OCI-LY1 (cell line): ENCODE results near the gene RABIF.

Experiments
- H2AFZ ChIP-seq: fragments of 200-600 bp; sonication (generic), shearing (Covaris generic); 2 replicates; pipeline ENCODE4 v1.6.0; 2014; ENCODE audit warnings: antibody characterized with exemption, mild to moderate bottlenecking, low read length
- H3F3A ChIP-seq: fragments of 200-600 bp; sonication (generic), shearing (Covaris generic); 2 replicates; pipeline ENCODE4 v1.6.0; 2014; ENCODE audit warnings: mild to moderate bottlenecking, antibody characterized with exemption, low read length, moderate library complexity; ENCODE audit not compliant: insufficient read depth
- H3K27ac ChIP-seq: fragments of 200-600 bp; sonication (generic); 2 replicates; pipeline ENCODE4 v1.5.1; 2014; ENCODE audit warnings: low read length, mixed run types, mild to moderate bottlenecking, low read depth; ENCODE audit not compliant: poor library complexity, severe bottlenecking
- H3K27me3 ChIP-seq: fragments of 200-600 bp; sonication (generic); 2 replicates; pipeline ENCODE4 v1.6.0; 2014; ENCODE audit warnings: antibody characterized with exemption, mild to moderate bottlenecking, low read length, moderate library complexity; ENCODE audit not compliant: insufficient read depth
- H3K36me3 ChIP-seq: fragments of 200-600 bp; sonication (generic); 2 replicates; pipeline ENCODE4 v1.6.1; 2014; ENCODE audit warnings: mild to moderate bottlenecking, antibody characterized with exemption, low read length, moderate library complexity, mixed read lengths; ENCODE audit not compliant: insufficient read depth
- H3K4me1 ChIP-seq: fragments of 200-600 bp; sonication (generic); 2 replicates; pipeline ENCODE4 v1.5.1; 2014; ENCODE audit warnings: mild to moderate bottlenecking, low read length, moderate library complexity; ENCODE audit not compliant: insufficient read depth, severe bottlenecking
- H3K4me2 ChIP-seq: fragments of 200-600 bp; sonication (generic), shearing (Covaris generic); 2 replicates; pipeline ENCODE4 v1.6.1; 2014; ENCODE audit warnings: low read length
- H3K4me3 ChIP-seq: fragments of 200-600 bp; sonication (generic); 2 replicates; pipeline ENCODE4 v1.5.1; 2014; ENCODE audit warnings: low read length, low read depth, mild to moderate bottlenecking, mixed read lengths; ENCODE audit not compliant: poor library complexity, severe bottlenecking
- H3K79me2 ChIP-seq: fragments of 200-600 bp; shearing (Covaris generic); 2 replicates; pipeline ENCODE4 v1.6.1; 2016; ENCODE audit warnings: mixed run types, low read length, mixed read lengths; ENCODE audit not compliant: insufficient read depth
- H3K9ac ChIP-seq: fragments of 200-600 bp; sonication (generic), shearing (Covaris generic); 2 replicates; pipeline ENCODE4 v1.6.1; 2014; ENCODE audit warnings: mild to moderate bottlenecking, low read length, mixed read lengths
- H3K9me2 ChIP-seq: fragments of 200-600 bp; sonication (generic), shearing (Covaris generic); 2 replicates; pipeline ENCODE4 v1.6.1; 2014; ENCODE audit warnings: low read depth, mild to moderate bottlenecking, low read length, mixed read lengths
- H3K9me3 ChIP-seq: fragments of 200-600 bp; shearing (Covaris generic); 2 replicates; pipeline ENCODE4 v1.6.1; 2014; ENCODE audit warnings: low read length, mixed read lengths
- H4K20me1 ChIP-seq: fragments of 200-600 bp; sonication (generic), shearing (Covaris generic); 2 replicates; pipeline ENCODE4 v1.6.0; 2016; ENCODE audit warnings: mild to moderate bottlenecking, low read length; ENCODE audit not compliant: insufficient read depth
- CTCF ChIP-seq: fragments of 200-600 bp; sonication (generic), shearing (Covaris generic); IDR thresholded peaks from 2 replicates; pipeline ENCODE4 v1.5.1; 2017; ENCODE audit warnings: mild to moderate bottlenecking, antibody characterized with exemption, low read length, moderate library complexity, mixed read lengths
- EZH2 ChIP-seq: fragments of 200-600 bp; sonication (generic), shearing (Covaris generic); IDR thresholded peaks from 2 replicates; pipeline ENCODE4 v1.8.0; 2017; ENCODE audit warnings: borderline replicate concordance, mixed run types, mild to moderate bottlenecking, antibody characterized with exemption, low read length, moderate library complexity, mixed read lengths

The RABIF gene

GRCh38 chr1:202926581-202927491 lies 37.9 kb upstream of the RABIF start, which contains the start of gene KLHL12:
Gene KLHL12, minus strand, starts transcription at chr1:202927234. Its CDS starts 2,072 bp downstream, at chr1:202925162.
- TF ChIP-seq CTCF (peak; percentile 70), EZH2 (no peak)

GRCh38 chr1:202923533-202923932 lies 34.6 kb upstream of the RABIF start:
- Histone ChIP-seq H3K9me2 (no peaks in the 10 kb centered on the region), H2AFZ (no peak overlapping the region), H3K4me1 (peaks cover 41% of the 10 kb centered on the region), H3F3A (no peaks in the 10 kb centered on the region), H3K27ac (no peak overlapping the region), H3K79me2 (peaks cover 24% of the 10 kb centered on the region; the same call in 1 of the 2 replicates), H4K20me1 (no peaks in the 10 kb centered on the region), H3K4me3 (no peak overlapping the region), H3K9ac (no peak overlapping the region), H3K36me3 (peaks cover 40% of the 10 kb centered on the region), H3K4me2 (no peak overlapping the region), H3K27me3 (no peaks in the 10 kb centered on the region), H3K9me3 (no peaks in the 10 kb centered on the region)
- TF ChIP-seq EZH2 (no peak), CTCF (no peak)

More at GRCh38 chr1:202926581-202927491, 37.9 kb upstream of the RABIF start, which contains the start of gene KLHL12:
- peaks cover 26% of the 10 kb centered on the region; the same call in 1 of the 2 replicates for H3K36me3 ChIP-seq
- H3K27me3 ChIP-seq, result no peaks in the 10 kb centered on the region
- H3K4me1 ChIP-seq, result peaks cover 41% of the 10 kb centered on the region
- no peak within 1 kb of the TSS for H2AFZ ChIP-seq
- H3K4me3 ChIP-seq, result peak within 1 kb of the TSS; percentile 98
- no peaks in the 10 kb centered on the region for H4K20me1 ChIP-seq
- H3K79me2 ChIP-seq, result peaks cover 18% of the 10 kb centered on the region; the same call in 1 of the 2 replicates
- no peaks in the 10 kb centered on the region for H3F3A ChIP-seq
- peak within 1 kb of the TSS; percentile 95 for H3K9ac ChIP-seq
- H3K9me2 ChIP-seq, result no peaks in the 10 kb centered on the region
- H3K27ac ChIP-seq, result peak within 1 kb of the TSS; percentile 58
- no peaks in the 10 kb centered on the region for H3K9me3 ChIP-seq
- peak within 1 kb of the TSS; percentile 96 for H3K4me2 ChIP-seq

- peaks cover 74% of the 10 kb centered on the region for H3K36me3 ChIP-seq
Measured at GRCh38 chr1:202919615-202920014, 30.7 kb upstream of the RABIF start.

More at GRCh38 chr1:202919615-202920014, 30.7 kb upstream of the RABIF start:
- TF ChIP-seq EZH2, result no peak
- TF ChIP-seq CTCF, result no peak
- peaks cover 11% of the 10 kb centered on the region; the same call in 1 of the 2 replicates for H3K79me2 ChIP-seq
- peaks cover 20% of the 10 kb centered on the region for H3K4me1 ChIP-seq
- H3K27ac ChIP-seq, result no peak overlapping the region
- H3F3A ChIP-seq, result no peaks in the 10 kb centered on the region
- no peak overlapping the region for H3K9ac ChIP-seq
- no peaks in the 10 kb centered on the region for H4K20me1 ChIP-seq
- H3K4me3 ChIP-seq, result no peak overlapping the region
- no peaks in the 10 kb centered on the region for H3K27me3 ChIP-seq
- no peak overlapping the region for H3K4me2 ChIP-seq
- no peaks in the 10 kb centered on the region for H3K9me3 ChIP-seq
- H3K9me2 ChIP-seq, result no peaks in the 10 kb centered on the region
- no peak overlapping the region for H2AFZ ChIP-seq
